Lung (tissue), 12 donors: Measurements from ENCODE around the gene SLC9C1. TPM values are rescaled to one million over a fixed set of nuclear protein-coding genes. Genes with fewer than 3 reads are reported as not detected.

Experiments used
- ATAC-seq: fragments of 200-7000 bp; cut with Tn5 transposase; one replicate; pipeline ENCODE4 v1.9.1; 2020; ENCODE audit warnings: moderate number of reproducible peaks; ENCODE audit not compliant: insufficient read depth, low FRiP score
- DNase-seq, 3 donors: peaks; one replicate each; pipeline ENCODE4 v3.0.0-alpha.2; 2013 to 2017
- H3K27ac ChIP-seq, 2 donors: one replicate each; pipeline ENCODE4 v1.5.1; 2013; ENCODE audit warnings: mild to moderate bottlenecking in 2 of 2, moderate library complexity in 2 of 2, control low read depth in 1 of 2, inconsistent platforms in 1 of 2, low read depth in 1 of 2, low read length in 1 of 2
- H3K27me3 ChIP-seq, 3 donors: one replicate each; pipeline ENCODE4 v1.5.1; 2013; ENCODE audit warnings: low read length in 2 of 3; ENCODE audit not compliant: control insufficient read depth in 3 of 3, insufficient read depth in 3 of 3
- H3K36me3 ChIP-seq, 4 donors: one replicate each; pipeline ENCODE4 v1.5.1; 2013; ENCODE audit warnings: low read length in 4 of 4, mild to moderate bottlenecking in 1 of 4, moderate library complexity in 1 of 4; ENCODE audit not compliant: control insufficient read depth in 4 of 4, insufficient read depth in 4 of 4
- H3K4me1 ChIP-seq, 5 donors: one replicate each; pipeline ENCODE4 v1.5.1; 2013; ENCODE audit warnings: low read length in 5 of 5, mild to moderate bottlenecking in 2 of 5, moderate library complexity in 1 of 5; ENCODE audit not compliant: control insufficient read depth in 5 of 5, insufficient read depth in 5 of 5
- H3K4me3 ChIP-seq: one replicate; pipeline ENCODE4 v1.5.1; 2013; ENCODE audit warnings: mild to moderate bottlenecking, control low read depth, moderate library complexity
- H3K9ac ChIP-seq, 2 donors: one replicate each; pipeline ENCODE4 v1.5.1; 2013; ENCODE audit warnings: low read length in 2 of 2, control low read depth in 1 of 2; ENCODE audit not compliant: insufficient read depth in 1 of 2
- H3K9me3 ChIP-seq, 4 donors: one replicate each; pipeline ENCODE4 v1.5.1; 2013; ENCODE audit warnings: low read length in 3 of 4, mild to moderate bottlenecking in 1 of 4, moderate library complexity in 1 of 4; ENCODE audit not compliant: control insufficient read depth in 4 of 4, insufficient read depth in 3 of 4
- CTCF ChIP-seq: IDR thresholded peaks from 2 replicates; pipeline ENCODE4 v1.5.1; 2012; ENCODE audit warnings: mild to moderate bottlenecking; ENCODE audit errors: control extremely low read depth, extremely low read depth
- WGBS, 2 donors: extraction: QIAGEN DNeasy Blood & Tissue Kit; methylation state at CpG; one replicate each; pipeline ENCODE4 v1.1.7; 2013; 5-methylcytosine and 5-hydroxymethylcytosine counted together
- polyA plus RNA-seq, 2 donors: library from polyadenylated mRNA; stranded (reverse); fragments of 200-250 nt; gene quantifications; one replicate each; pipeline ENCODE4 v1.2.1, GENCODE V29; 2013
- total RNA-seq, 2 donors: library from RNA; depleted of rRNA in 1 of 2; stranded (reverse); fragments of >200 nt in 1 of 2; gene quantifications; one replicate each; pipeline ENCODE4 v1.2.1, GENCODE V29; 2014 to 2021
- donor health status: control.
- donor health status: control.
- donor health status: Bipolar disorder and iron deficiency.
- donor health status: healthy.
- donor health status: DM: yes; HTN: yes; CAD: no.

SLC9C1 gene
- total and polyA plus RNA-seq, 4 donors, result 0.12 to 0.28 TPM; not detected in 2

GRCh38 chr3:112302150-112302830 is 8.3 kb upstream of the SLC9C1 start:
- peak; percentile 60 to 75 (median 61) for DNase-seq
- Histone ChIP-seq H3K4me1 (peaks cover 0 to 23% (median 3%) of the 10 kb centered on the region in 5 donors), H3K9me3 (peaks cover 0 to 2% (median 0%) of the 10 kb centered on the region in 4 donors), H3K27ac (no peak overlapping the region), H3K9ac (no peak overlapping the region), H3K36me3 (no peaks in the 10 kb centered on the region), H3K27me3 (no peaks in the 10 kb centered on the region), H3K4me3 (no peak overlapping the region)
- no peak for TF ChIP-seq CTCF
- no peak for ATAC-seq
- 88 to 91% methylated on average over 11 of the region's 11 CpGs for WGBS, 2 donors

- Histone ChIP-seq H3K36me3 (no peaks in the 10 kb centered on the region), H3K9ac (no peak overlapping the region), H3K4me1 (peaks cover 0 to 10% (median 0%) of the 10 kb centered on the region in 5 donors), H3K4me3 (no peak overlapping the region), H3K27ac (no peak overlapping the region), H3K9me3 (peaks cover 0 to 2% (median 0%) of the 10 kb centered on the region in 4 donors), H3K27me3 (no peaks in the 10 kb centered on the region)
- DNase-seq, result no peak
- TF ChIP-seq CTCF, result no peak
- no peak for ATAC-seq
These were observed 4.8 kb upstream of the SLC9C1 start for GRCh38 chr3:112298781-112299180.

GRCh38 chr3:112297714-112298113 is 3.7 kb upstream of the SLC9C1 start:
- Histone ChIP-seq H3K27me3 (no peaks in the 10 kb centered on the region), H3K9me3 (peaks cover 0 to 2% (median 0%) of the 10 kb centered on the region in 4 donors), H3K9ac (no peak overlapping the region), H3K36me3 (no peaks in the 10 kb centered on the region), H3K27ac (no peak overlapping the region), H3K4me3 (no peak overlapping the region), H3K4me1 (peaks cover 0 to 2% (median 0%) of the 10 kb centered on the region in 5 donors)
- no peak for TF ChIP-seq CTCF
- ATAC-seq (no peak), DNase-seq (no peak)

GRCh38 chr3:112289011-112289410 is 5.0 kb downstream of the SLC9C1 start:
- TF ChIP-seq CTCF, result no peak
- Histone ChIP-seq H3K9me3 (peaks cover 0 to 1% (median 0%) of the 10 kb centered on the region in 4 donors), H3K4me1 (no peaks in the 10 kb centered on the region), H3K27me3 (no peaks in the 10 kb centered on the region), H3K9ac (no peak overlapping the region), H3K4me3 (no peak overlapping the region), H3K27ac (no peak overlapping the region), H3K36me3 (no peaks in the 10 kb centered on the region)
- DNase-seq (no peak), ATAC-seq (no peak)
- 93 to 94% methylated on average over 4 of the region's 4 CpGs for WGBS, 2 donors
